HepG2 (cell line): ENCODE measurements around the gene KRTAP10-10. TPM values are rescaled to one million over a fixed set of nuclear protein-coding genes. Genes with fewer than 3 reads are reported as not detected.

Experiments used
- ELF3 ChIP-seq: IDR thresholded peaks from 2 replicates; pipeline ENCODE4 v1.6.1; 2016; ENCODE audit warnings: missing genetic modification reagents, missing compliant biosample characterization
- IKZF1 ChIP-seq: fragments of 450-650 bp; IDR thresholded peaks from 2 replicates; pipeline ENCODE4 v1.7.1; 2016
- KDM3A ChIP-seq: IDR thresholded peaks from 2 replicates; pipeline ENCODE4 v1.6.1; 2018; ENCODE audit warnings: low read depth, missing compliant biosample characterization
- MIER2 ChIP-seq: IDR thresholded peaks from 2 replicates; pipeline ENCODE4 v1.6.1; 2016; ENCODE audit warnings: missing biosample characterization, missing genetic modification reagents
- NFKBIZ ChIP-seq: IDR thresholded peaks from 2 replicates; pipeline ENCODE4 v1.6.1; 2018; ENCODE audit warnings: missing genetic modification reagents, missing compliant biosample characterization
- SMARCC2 ChIP-seq: fragments of 450-650 bp; IDR thresholded peaks from 2 replicates; pipeline ENCODE4 v1.6.1; 2017; ENCODE audit warnings: antibody characterized with exemption, mild to moderate bottlenecking
- TOPORS ChIP-seq: sonication (generic); formaldehyde crosslinking; IDR thresholded peaks from 2 replicates; pipeline ENCODE4 v1.8.0; 2023; ENCODE audit warnings: mild to moderate bottlenecking, missing genetic modification reagents
- XRCC5 ChIP-seq: fragments of 200-400 bp; formaldehyde crosslinking; optimal IDR thresholded peaks from 2 replicates; pipeline ENCODE3; 2017; ENCODE audit warnings: mild to moderate bottlenecking, low read length
- ZMYM4 ChIP-seq: sonication (generic); formaldehyde crosslinking; IDR thresholded peaks from 2 replicates; pipeline ENCODE4 v1.8.1; 2023; ENCODE audit warnings: mild to moderate bottlenecking, missing genetic modification reagents
- ZNF329 ChIP-seq: sonication (generic); formaldehyde crosslinking; IDR thresholded peaks from 2 replicates; pipeline ENCODE4 v1.9.0; 2021; ENCODE audit warnings: low read depth, mild to moderate bottlenecking, missing genetic modification reagents
- ZNF333 ChIP-seq: sonication (generic); formaldehyde crosslinking; IDR thresholded peaks from 2 replicates; pipeline ENCODE4 v1.4.0; 2020; ENCODE audit warnings: mild to moderate bottlenecking, missing genetic modification reagents, borderline replicate concordance
- ZNF343 ChIP-seq: sonication (generic); formaldehyde crosslinking; IDR thresholded peaks from 2 replicates; pipeline ENCODE4 v1.4.0; 2020; ENCODE audit warnings: mild to moderate bottlenecking, missing genetic modification reagents
- ZNF430 ChIP-seq: sonication (generic); formaldehyde crosslinking; IDR thresholded peaks from 2 replicates; pipeline ENCODE4 v1.9.0; 2021; ENCODE audit warnings: mild to moderate bottlenecking, missing genetic modification reagents
- ZNF441 ChIP-seq: sonication (generic); formaldehyde crosslinking; IDR thresholded peaks from 2 replicates; pipeline ENCODE4 v1.7.0; 2021; ENCODE audit warnings: missing genetic modification reagents, borderline replicate concordance
- ZNF660 ChIP-seq: sonication (generic); formaldehyde crosslinking; IDR thresholded peaks from 2 replicates; pipeline ENCODE4 v1.5.1; 2020; ENCODE audit warnings: mild to moderate bottlenecking, low read depth, missing genetic modification reagents, borderline replicate concordance
- ZNF670 ChIP-seq: sonication (generic); formaldehyde crosslinking; IDR thresholded peaks from 2 replicates; pipeline ENCODE4 v1.8.0; 2022; ENCODE audit warnings: mild to moderate bottlenecking, missing genetic modification reagents, borderline replicate concordance
- ZNF720 ChIP-seq: sonication (generic); formaldehyde crosslinking; IDR thresholded peaks from 2 replicates; pipeline ENCODE4 v1.4.0; 2020; ENCODE audit warnings: missing genetic modification reagents
- ZSCAN31 ChIP-seq: sonication (generic); formaldehyde crosslinking; IDR thresholded peaks from 2 replicates; pipeline ENCODE4 v1.5.0; 2020; ENCODE audit warnings: low read depth, mild to moderate bottlenecking, missing genetic modification reagents
- polyA plus RNA-seq, 8 experiments: library from polyadenylated mRNA; depleted of rRNA in 3 of 8; stranded (reverse) in 7 of 8; unstranded in 1 of 8; fragments of >200 nt; fragmentation: Illumina TruSeq in 4 of 8; extraction: Trizol in 4 of 8; gene quantifications; 2 replicates each; pipeline versions ENCODE4 v1.2.1 to v1.2.3, GENCODE V29; 2011 to 2016; ENCODE audit warnings: low read depth in 4 of 8, missing spikeins in 1 of 8, mixed read lengths in 1 of 8; ENCODE audit not compliant: insufficient read depth in 1 of 8
- total RNA-seq, 5 experiments: library from RNA; depleted of rRNA; stranded (reverse); fragments of >200 nt; fragmentation: Illumina TruSeq; extraction: Trizol; gene quantifications; 2 replicates each; pipeline ENCODE4 v1.2.3, GENCODE V29; 2016; ENCODE audit warnings: low read depth in 1 of 5
- TF ChIP-seq, protein P1 (sequence below): sonication (generic); formaldehyde crosslinking; IDR thresholded peaks from 2 replicates; pipeline ENCODE4 v1.8.1; 2023; ENCODE audit warnings: mild to moderate bottlenecking, missing genetic modification reagents
- TF ChIP-seq, protein P2 (sequence below): sonication (generic); formaldehyde crosslinking; IDR thresholded peaks from 2 replicates; pipeline ENCODE4 v1.5.0; 2020; ENCODE audit warnings: missing genetic modification reagents
- TF ChIP-seq, protein P3 (sequence below): sonication (generic); formaldehyde crosslinking; IDR thresholded peaks from 2 replicates; pipeline ENCODE4 v1.8.0; 2022; ENCODE audit warnings: missing genetic modification reagents, mild to moderate bottlenecking, moderate library complexity, borderline replicate concordance

The KRTAP10-10 gene
- total and polyA plus RNA-seq, 2 of the 13 experiments (the other 11 are each of a cell fraction or from before 2014, with no cell fraction given), result not detected

DNA sequence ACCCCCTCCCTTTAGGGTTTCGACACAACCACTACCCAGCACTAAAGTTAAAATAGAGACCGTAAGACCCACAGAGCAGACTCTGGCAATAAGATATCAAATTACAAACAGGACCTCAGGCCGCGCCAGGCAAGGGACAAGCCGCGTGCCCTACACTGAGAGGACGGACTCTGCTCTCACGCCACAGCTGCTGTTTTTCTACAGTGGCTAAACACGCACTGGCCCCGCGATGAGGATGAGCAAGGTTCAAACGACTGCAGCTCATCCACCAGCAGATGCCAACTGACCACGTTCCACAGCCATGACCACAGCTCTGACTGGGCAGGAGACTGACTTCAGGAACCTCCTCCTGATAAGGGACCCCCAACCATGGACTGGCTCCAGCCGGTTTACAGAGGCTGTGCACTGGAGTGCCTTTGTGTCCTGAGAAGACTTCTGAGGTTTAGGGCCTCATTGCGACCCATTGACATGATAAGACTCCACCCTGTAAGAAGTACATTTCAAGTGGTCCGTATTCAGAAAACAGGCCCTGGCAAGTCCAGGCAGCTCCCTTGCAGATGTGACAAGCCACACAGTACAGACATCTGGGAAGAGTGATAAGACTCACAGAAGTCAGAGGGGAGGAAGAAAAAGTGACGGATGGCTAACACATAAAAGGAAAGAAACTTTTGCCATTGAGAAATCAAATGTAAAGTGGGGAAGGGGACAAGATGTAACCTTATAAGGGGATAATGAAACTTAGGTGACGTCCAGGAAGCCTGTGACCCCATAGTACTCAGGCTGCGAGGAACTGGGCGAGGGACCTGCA, 43.4 kb upstream of the KRTAP10-10 start (continued):
- peak; percentile 86 for TF ChIP-seq ZMYM4 (CRISPR knock-in tag)
- peak; percentile 75 for TF ChIP-seq ELF3
- TF ChIP-seq KDM3A (CRISPR knock-in tag), result peak; percentile 24; the same call in 1 of the 2 replicates
- TF ChIP-seq, protein P1, sequence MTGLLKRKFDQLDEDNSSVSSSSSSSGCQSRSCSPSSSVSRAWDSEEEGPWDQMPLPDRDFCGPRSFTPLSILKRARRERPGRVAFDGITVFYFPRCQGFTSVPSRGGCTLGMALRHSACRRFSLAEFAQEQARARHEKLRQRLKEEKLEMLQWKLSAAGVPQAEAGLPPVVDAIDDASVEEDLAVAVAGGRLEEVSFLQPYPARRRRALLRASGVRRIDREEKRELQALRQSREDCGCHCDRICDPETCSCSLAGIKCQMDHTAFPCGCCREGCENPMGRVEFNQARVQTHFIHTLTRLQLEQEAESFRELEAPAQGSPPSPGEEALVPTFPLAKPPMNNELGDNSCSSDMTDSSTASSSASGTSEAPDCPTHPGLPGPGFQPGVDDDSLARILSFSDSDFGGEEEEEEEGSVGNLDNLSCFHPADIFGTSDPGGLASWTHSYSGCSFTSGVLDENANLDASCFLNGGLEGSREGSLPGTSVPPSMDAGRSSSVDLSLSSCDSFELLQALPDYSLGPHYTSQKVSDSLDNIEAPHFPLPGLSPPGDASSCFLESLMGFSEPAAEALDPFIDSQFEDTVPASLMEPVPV (CRISPR knock-in tag), result 0 out of 2 replicates have a peak, but pooled peaks have one; percentile 30
- TF ChIP-seq ZNF333, result no peak
- peak; percentile 73 for TF ChIP-seq ZSCAN31 (CRISPR knock-in tag)
- TF ChIP-seq NFKBIZ (CRISPR knock-in tag), result peak; percentile 68; the same call in 1 of the 2 replicates
- 0 out of 2 replicates have a peak, but pooled peaks have one; percentile 40 for TF ChIP-seq ZNF441 (CRISPR knock-in tag)
- peak; percentile 85 for TF ChIP-seq ZNF430
- peak; percentile 100 for TF ChIP-seq ZNF670
- TF ChIP-seq, protein P2, sequence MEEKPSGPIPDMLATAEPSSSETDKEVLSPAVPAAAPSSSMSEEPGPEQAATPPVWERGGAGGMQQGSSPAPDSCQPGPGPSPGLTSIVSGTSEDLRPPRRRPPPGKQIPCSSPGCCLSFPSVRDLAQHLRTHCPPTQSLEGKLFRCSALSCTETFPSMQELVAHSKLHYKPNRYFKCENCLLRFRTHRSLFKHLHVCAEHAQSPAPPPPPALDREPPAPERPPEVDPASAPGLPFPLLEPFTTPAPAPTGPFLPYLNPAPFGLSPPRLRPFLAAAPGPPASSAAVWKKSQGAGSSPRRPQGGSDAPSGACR (CRISPR knock-in tag), result peak; percentile 77; the same call in 1 of the 2 replicates
- TF ChIP-seq SMARCC2, result no peak
- peak; percentile 43 for TF ChIP-seq XRCC5
- no peak for TF ChIP-seq ZNF343 (CRISPR knock-in tag)
- no peak for TF ChIP-seq IKZF1
- TF ChIP-seq, protein P3, sequence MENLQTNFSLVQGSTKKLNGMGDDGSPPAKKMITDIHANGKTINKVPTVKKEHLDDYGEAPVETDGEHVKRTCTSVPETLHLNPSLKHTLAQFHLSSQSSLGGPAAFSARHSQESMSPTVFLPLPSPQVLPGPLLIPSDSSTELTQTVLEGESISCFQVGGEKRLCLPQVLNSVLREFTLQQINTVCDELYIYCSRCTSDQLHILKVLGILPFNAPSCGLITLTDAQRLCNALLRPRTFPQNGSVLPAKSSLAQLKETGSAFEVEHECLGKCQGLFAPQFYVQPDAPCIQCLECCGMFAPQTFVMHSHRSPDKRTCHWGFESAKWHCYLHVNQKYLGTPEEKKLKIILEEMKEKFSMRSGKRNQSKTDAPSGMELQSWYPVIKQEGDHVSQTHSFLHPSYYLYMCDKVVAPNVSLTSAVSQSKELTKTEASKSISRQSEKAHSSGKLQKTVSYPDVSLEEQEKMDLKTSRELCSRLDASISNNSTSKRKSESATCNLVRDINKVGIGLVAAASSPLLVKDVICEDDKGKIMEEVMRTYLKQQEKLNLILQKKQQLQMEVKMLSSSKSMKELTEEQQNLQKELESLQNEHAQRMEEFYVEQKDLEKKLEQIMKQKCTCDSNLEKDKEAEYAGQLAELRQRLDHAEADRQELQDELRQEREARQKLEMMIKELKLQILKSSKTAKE (CRISPR knock-in tag), result peak; percentile 72
- TF ChIP-seq TOPORS (CRISPR knock-in tag), result 0 out of 2 replicates have a peak, but pooled peaks have one; percentile 66
- no peak for TF ChIP-seq ZNF329
- no peak for TF ChIP-seq ZNF720 (CRISPR knock-in tag)
- TF ChIP-seq ZNF660 (CRISPR knock-in tag), result no peak
- peak; percentile 61 for TF ChIP-seq MIER2 (CRISPR knock-in tag)
